Esophagus squamous epithelium (tissue), 5 donors: ENCODE measurements around the gene PLEKHA1. TPM values are rescaled to one million over a fixed set of nuclear protein-coding genes. Genes with fewer than 3 reads are reported as not detected.
A peak's percentile ranks its signal among the peaks of the same experiment; 100 is the strongest.

Experiments used
- DNase-seq: peaks from one replicate; lab custom pipeline; 2025; lab: John Stamatoyannopoulos, UW
- H3K27ac ChIP-seq, 4 donors: fragments of 200-600 bp; sonication (generic); one replicate each; pipeline ENCODE4 v1.5.1; 2016 to 2019; ENCODE audit warnings: mild to moderate bottlenecking in 1 of 4
- H3K27me3 ChIP-seq, 4 donors: fragments of 200-600 bp; sonication (generic); 1 replicate in 3 of 4; 2 replicates in 1 of 4; pipeline versions ENCODE4 v1.5.1 to v1.6.0; 2017 to 2021; ENCODE audit warnings: antibody characterized with exemption in 1 of 4
- H3K36me3 ChIP-seq, 3 donors: fragments of 200-600 bp; sonication (generic); one replicate each; pipeline ENCODE4 v1.5.1; 2016 to 2019
- H3K4me1 ChIP-seq, 3 donors: fragments of 200-600 bp; sonication (generic); one replicate each; pipeline ENCODE4 v1.5.1; 2017 to 2019
- H3K4me3 ChIP-seq, 4 donors: fragments of 200-600 bp; sonication (generic); 1 replicate in 3 of 4; 2 replicates in 1 of 4; pipeline ENCODE4 v1.5.1; 2016 to 2019; ENCODE audit warnings: mild to moderate bottlenecking in 2 of 4, moderate library complexity in 1 of 4
- H3K9me3 ChIP-seq, 3 donors: fragments of 200-600 bp; sonication (generic); one replicate each; pipeline ENCODE4 v1.5.1; 2016 to 2019
- POLR2A ChIP-seq, 4 donors: fragments of 450-650 bp; IDR thresholded peaks; one replicate each; pipeline ENCODE4 v1.6.1; 2017; ENCODE audit warnings: antibody characterized with exemption in 4 of 4, mild to moderate bottlenecking in 4 of 4, moderate library complexity in 3 of 4
- WGBS, 2 donors: methylation state at CpG; one replicate each; pipeline ENCODE4 v1.1.5; 2018; 5-methylcytosine and 5-hydroxymethylcytosine counted together
- intact Hi-C: fragments of 100-400 bp; cut with DNase I; formaldehyde crosslinking; loops from one replicate; pipeline ENCODE4 v1.15.0; 2022
- total RNA-seq, 4 donors: library from RNA; depleted of rRNA; stranded (reverse); fragments of >200 nt; gene quantifications; one replicate each; pipeline ENCODE4 v1.1.0, GENCODE V29; 2016
- TF ChIP-seq, protein P1 (sequence below), 6 experiments: fragments of 450-650 bp in 4 of 6; fragments of 200-600 bp in 2 of 6; sonication (generic) in 2 of 6; IDR thresholded peaks; one replicate each; pipeline ENCODE4 v1.5.1; 2016 to 2019; ENCODE audit warnings: antibody characterized with exemption in 6 of 6, mild to moderate bottlenecking in 4 of 6, moderate library complexity in 4 of 6
- donor health status: DM: yes; HTN: yes; CAD: no.

PLEKHA1 gene
- total RNA-seq, 4 donors from 2014 or later: 23.4 to 56.3 (median 35.9) TPM

DNA sequence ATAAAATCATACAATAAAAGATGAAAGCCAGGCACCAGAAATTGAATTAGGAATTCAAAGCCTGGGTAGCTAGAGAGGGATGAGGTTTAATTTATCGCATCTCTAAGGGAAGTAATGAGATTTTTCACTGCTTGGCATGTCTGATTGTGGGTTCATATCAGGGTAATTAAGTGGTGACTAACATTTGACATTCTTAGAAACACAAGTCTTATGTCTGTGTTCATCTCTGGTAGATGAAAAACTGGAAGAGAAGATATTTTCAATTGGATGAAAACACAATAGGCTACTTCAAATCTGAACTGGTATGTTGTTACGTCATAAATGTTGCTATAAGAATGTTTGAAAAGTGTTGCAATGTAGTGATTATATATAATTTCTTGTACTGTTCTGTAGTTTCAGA lies 43.2 kb downstream of the PLEKHA1 start:
- H3K36me3 ChIP-seq: peaks cover 0 to 95% (median 2%) of the 10 kb centered on the region in 3 donors
- TF ChIP-seq, protein P1, sequence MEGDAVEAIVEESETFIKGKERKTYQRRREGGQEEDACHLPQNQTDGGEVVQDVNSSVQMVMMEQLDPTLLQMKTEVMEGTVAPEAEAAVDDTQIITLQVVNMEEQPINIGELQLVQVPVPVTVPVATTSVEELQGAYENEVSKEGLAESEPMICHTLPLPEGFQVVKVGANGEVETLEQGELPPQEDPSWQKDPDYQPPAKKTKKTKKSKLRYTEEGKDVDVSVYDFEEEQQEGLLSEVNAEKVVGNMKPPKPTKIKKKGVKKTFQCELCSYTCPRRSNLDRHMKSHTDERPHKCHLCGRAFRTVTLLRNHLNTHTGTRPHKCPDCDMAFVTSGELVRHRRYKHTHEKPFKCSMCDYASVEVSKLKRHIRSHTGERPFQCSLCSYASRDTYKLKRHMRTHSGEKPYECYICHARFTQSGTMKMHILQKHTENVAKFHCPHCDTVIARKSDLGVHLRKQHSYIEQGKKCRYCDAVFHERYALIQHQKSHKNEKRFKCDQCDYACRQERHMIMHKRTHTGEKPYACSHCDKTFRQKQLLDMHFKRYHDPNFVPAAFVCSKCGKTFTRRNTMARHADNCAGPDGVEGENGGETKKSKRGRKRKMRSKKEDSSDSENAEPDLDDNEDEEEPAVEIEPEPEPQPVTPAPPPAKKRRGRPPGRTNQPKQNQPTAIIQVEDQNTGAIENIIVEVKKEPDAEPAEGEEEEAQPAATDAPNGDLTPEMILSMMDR (IDR thresholded peaks at IDR 0.05): no peak
- 75 to 86% methylated on average over 2 of the region's 2 CpGs for WGBS, 2 donors
- H3K4me1 ChIP-seq: peaks cover 0 to 23% (median 4%) of the 10 kb centered on the region in 3 donors
- no peaks in the 10 kb centered on the region for H3K27me3 ChIP-seq
- H3K4me3 ChIP-seq: no peak overlapping the region
- intact Hi-C loops: no loop called here
- no peak overlapping the region for H3K27ac ChIP-seq
- DNase-seq: no peak
- H3K9me3 ChIP-seq: no peaks in the 10 kb centered on the region

DNA sequence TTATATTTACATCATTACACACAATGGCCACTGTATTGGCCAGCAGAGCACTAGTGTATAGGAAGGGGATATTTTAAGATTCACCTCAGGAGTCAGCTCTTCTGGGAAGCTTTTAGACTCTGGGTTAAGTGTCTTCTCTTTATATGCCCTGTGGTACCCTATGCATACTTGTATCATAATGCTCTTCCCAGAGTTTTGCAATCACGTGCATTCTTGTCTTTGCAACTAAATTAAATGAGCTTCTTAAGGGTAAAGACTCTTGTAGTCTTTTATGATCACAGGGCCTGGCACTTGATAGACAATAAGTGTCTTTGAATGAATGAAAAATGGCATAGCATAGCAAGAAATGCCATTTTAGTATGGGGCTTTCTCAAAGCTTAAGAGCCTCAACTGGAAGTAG lies 44.5 kb downstream of the PLEKHA1 start:
- H3K4me1 ChIP-seq: peaks cover 0 to 23% (median 4%) of the 10 kb centered on the region in 3 donors
- peak overlapping the region in 1 of 4 donors; percentile 42 for H3K27ac ChIP-seq
- no peak overlapping the region for H3K4me3 ChIP-seq
- TF ChIP-seq, protein P1 (IDR thresholded peaks at IDR 0.05): no peak
- no peak for TF ChIP-seq POLR2A (IDR thresholded peaks at IDR 0.05)
- H3K27me3 ChIP-seq: no peaks in the 10 kb centered on the region
- H3K36me3 ChIP-seq: peaks cover 0 to 95% (median 2%) of the 10 kb centered on the region in 3 donors
- H3K9me3 ChIP-seq: no peaks in the 10 kb centered on the region
- 43 to 53% methylated on average over 1 of the region's 1 CpG for WGBS, 2 donors
- intact Hi-C loops: no loop called here
- DNase-seq: no peak

DNA sequence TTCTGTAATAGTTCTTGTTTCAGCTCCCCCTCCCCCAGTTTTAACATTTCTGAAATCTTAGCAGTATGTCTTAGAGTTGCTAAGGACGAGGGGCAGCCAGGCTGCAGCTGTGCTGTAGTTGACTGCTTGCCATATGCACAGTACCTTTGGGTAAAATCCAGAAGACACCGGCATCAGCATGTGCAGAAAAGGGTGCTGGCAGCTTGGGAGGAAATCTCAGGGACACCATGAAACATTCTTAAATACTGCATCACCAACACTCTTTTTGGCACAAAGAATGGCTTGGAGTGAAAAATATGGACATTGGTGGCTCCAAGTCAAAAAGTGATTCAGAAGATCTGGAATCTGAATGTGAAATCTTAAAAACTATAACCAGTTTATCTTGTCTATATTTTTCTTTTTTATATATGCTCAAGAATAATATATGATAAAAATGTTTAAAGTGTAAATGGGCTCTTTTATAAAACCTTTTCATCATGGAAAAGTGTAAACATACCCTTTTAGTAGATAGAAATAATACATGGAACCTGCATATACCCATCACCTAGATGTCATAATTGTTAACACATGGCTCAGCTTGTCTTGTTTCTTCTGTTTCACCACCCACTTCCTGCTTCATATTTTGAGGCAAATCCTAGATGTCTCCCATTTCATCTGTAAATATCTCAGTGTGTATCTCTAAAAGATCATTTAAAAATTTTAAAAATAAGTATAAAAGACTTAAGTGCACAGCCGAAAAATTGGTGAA lies 45.5 kb downstream of the PLEKHA1 start:
- intact Hi-C loops: no loop called here
- Histone ChIP-seq H3K4me3 (no peak overlapping the region), H3K27me3 (no peaks in the 10 kb centered on the region), H3K27ac (peak overlapping the region in 1 of 4 donors; percentile 42), H3K4me1 (peaks cover 0 to 23% (median 4%) of the 10 kb centered on the region in 3 donors), H3K9me3 (no peaks in the 10 kb centered on the region), H3K36me3 (peaks cover 0 to 95% (median 2%) of the 10 kb centered on the region in 3 donors)
- 42 to 44% methylated on average over 3 of the region's 3 CpGs for WGBS, 2 donors
- no peak for DNase-seq
- TF ChIP-seq POLR2A (IDR thresholded peaks at IDR 0.05): no peak
- TF ChIP-seq, protein P1 (IDR thresholded peaks at IDR 0.05): no peak

DNA sequence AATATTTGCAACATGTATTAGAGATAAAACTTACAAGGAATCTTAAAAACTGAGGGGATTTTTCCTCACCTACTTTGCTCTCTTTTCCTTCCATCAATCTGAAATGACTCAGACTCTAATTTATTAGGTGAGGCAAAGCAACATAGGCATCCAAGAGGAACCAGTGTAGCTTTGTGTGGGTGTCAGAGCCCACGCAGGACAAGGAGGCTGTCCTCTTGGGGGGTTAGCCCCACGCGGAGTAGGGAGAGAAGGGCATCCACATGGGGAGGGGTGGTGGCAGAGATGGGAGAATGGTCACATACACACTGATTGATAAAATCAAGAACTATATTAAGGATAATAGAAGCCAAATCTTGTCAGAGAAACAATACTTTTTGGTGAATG lies 46.1 kb downstream of the PLEKHA1 start:
- intact Hi-C loops: no loop called here
- H3K4me3 ChIP-seq: no peak overlapping the region
- peaks cover 0 to 23% (median 4%) of the 10 kb centered on the region in 3 donors for H3K4me1 ChIP-seq
- H3K27me3 ChIP-seq: no peaks in the 10 kb centered on the region
- H3K9me3 ChIP-seq: no peaks in the 10 kb centered on the region
- peak overlapping the region in 1 of 4 donors; percentile 42 for H3K27ac ChIP-seq
- DNase-seq: no peak
- 46 to 66% methylated on average over 3 of the region's 3 CpGs for WGBS, 2 donors
- TF ChIP-seq, protein P1 (IDR thresholded peaks at IDR 0.05): no peak
- TF ChIP-seq POLR2A (IDR thresholded peaks at IDR 0.05): no peak
- peaks cover 0 to 95% (median 0%) of the 10 kb centered on the region in 3 donors for H3K36me3 ChIP-seq

DNA sequence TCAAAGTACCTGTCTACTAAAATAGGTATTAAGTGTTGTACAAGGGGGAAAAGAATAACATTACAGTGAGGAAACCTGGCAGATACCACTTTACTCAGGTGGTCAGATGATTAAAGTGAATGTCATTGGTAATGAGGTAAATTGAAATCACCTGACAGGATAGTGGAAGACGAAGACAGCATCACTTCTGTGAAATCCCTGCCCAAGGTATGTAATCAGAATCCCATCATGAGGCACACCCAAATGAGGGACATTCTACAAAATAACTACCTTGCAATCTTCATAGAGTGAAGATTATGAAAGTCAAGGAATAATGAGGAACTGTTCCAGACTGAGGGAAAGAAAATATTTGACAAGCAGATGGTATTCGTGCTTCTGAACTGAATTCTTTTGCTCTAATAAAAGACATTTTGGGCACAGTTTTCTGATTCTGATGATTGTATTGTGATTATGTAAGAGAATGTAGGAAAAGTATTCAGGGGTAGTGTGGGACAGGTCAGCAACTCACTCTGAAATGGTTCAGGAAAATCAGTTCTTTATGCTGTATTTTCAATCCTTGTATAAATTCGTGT lies 46.6 kb downstream of the PLEKHA1 start:
- H3K36me3 ChIP-seq: peaks cover 0 to 95% (median 0%) of the 10 kb centered on the region in 3 donors
- H3K9me3 ChIP-seq: no peaks in the 10 kb centered on the region
- intact Hi-C loops: no loop called here

More for the DNA sequence above, 46.6 kb downstream of the PLEKHA1 start:
- Histone ChIP-seq H3K4me1 (peaks cover 0 to 23% (median 4%) of the 10 kb centered on the region in 3 donors), H3K27ac (peak overlapping the region in 1 of 4 donors; percentile 19), H3K27me3 (no peaks in the 10 kb centered on the region), H3K4me3 (no peak overlapping the region)
- no peak for DNase-seq
- 59 to 66% methylated on average over 3 of the region's 3 CpGs for WGBS, 2 donors
- TF ChIP-seq POLR2A (IDR thresholded peaks at IDR 0.05): no peak
- TF ChIP-seq, protein P1 (IDR thresholded peaks at IDR 0.05): no peak
